GM23248 (cell line): ENCODE data around the gene LSM2. TPM values are rescaled to one million over a fixed set of nuclear protein-coding genes. Genes with fewer than 3 reads are reported as not detected.
"Not testable (repeated sequence)": the region's sequence is repeated elsewhere in the genome, so short reads cannot be mapped to it uniquely, and the experiment has no call there.

Experiments used
- DNase-seq: peaks from one replicate; pipeline ENCODE4 v3.0.0-alpha.2; 2015
- H2AFZ ChIP-seq: fragments of 200-600 bp; sonication (generic); 2 replicates; pipeline ENCODE4 v1.6.1; 2016; ENCODE audit warnings: antibody characterized with exemption
- H3F3A ChIP-seq: fragments of 200-600 bp; sonication (generic); 2 replicates; pipeline ENCODE4 v1.6.1; 2016; ENCODE audit warnings: mild to moderate bottlenecking, antibody characterized with exemption, mixed run types; ENCODE audit not compliant: insufficient read depth
- H3K27ac ChIP-seq: fragments of 200-600 bp; sonication (generic); 2 replicates; pipeline ENCODE4 v1.5.1; 2016; ENCODE audit warnings: mild to moderate bottlenecking
- H3K27me3 ChIP-seq: fragments of 200-600 bp; sonication (generic); replicated peaks from 2 replicates; pipeline ENCODE4 v1.6.1; 2016; ENCODE audit warnings: mild to moderate bottlenecking; ENCODE audit not compliant: insufficient read depth
- H3K36me3 ChIP-seq: fragments of 200-600 bp; sonication (generic); 2 replicates; pipeline ENCODE4 v1.6.1; 2016; ENCODE audit warnings: low read depth, mild to moderate bottlenecking
- H3K4me1 ChIP-seq: fragments of 200-600 bp; sonication (generic); 2 replicates; pipeline ENCODE4 v1.6.1; 2016; ENCODE audit warnings: mild to moderate bottlenecking; ENCODE audit not compliant: insufficient read depth
- H3K4me2 ChIP-seq: fragments of 200-600 bp; sonication (generic); one replicate; pipeline ENCODE4 v1.6.1; 2016; ENCODE audit warnings: mild to moderate bottlenecking; ENCODE audit not compliant: unreplicated experiment
- H3K4me3 ChIP-seq: fragments of 200-600 bp; sonication (generic); 2 replicates; pipeline ENCODE4 v1.5.1; 2016; ENCODE audit warnings: mild to moderate bottlenecking
- H3K79me2 ChIP-seq: fragments of 200-600 bp; sonication (generic); 2 replicates; pipeline ENCODE4 v1.6.1; 2016; ENCODE audit warnings: mild to moderate bottlenecking; ENCODE audit not compliant: insufficient read depth
- H3K9ac ChIP-seq: fragments of 200-600 bp; sonication (generic); 2 replicates; pipeline ENCODE4 v1.6.1; 2016; ENCODE audit warnings: mild to moderate bottlenecking
- H3K9me2 ChIP-seq: fragments of 200-600 bp; sonication (generic); 2 replicates; pipeline ENCODE4 v1.6.1; 2016; ENCODE audit warnings: mixed run types, mild to moderate bottlenecking, moderate library complexity; ENCODE audit not compliant: insufficient read depth
- H3K9me3 ChIP-seq: fragments of 200-600 bp; sonication (generic); one replicate; pipeline ENCODE4 v1.6.1; 2017; ENCODE audit warnings: low read depth
- H4K20me1 ChIP-seq: fragments of 200-600 bp; sonication (generic); 2 replicates; pipeline ENCODE4 v1.6.0; 2016; ENCODE audit not compliant: insufficient read depth
- EZH2 ChIP-seq: fragments of 200-600 bp; sonication (generic); IDR thresholded peaks from 2 replicates; pipeline ENCODE4 v1.6.1; 2018; ENCODE audit warnings: antibody characterized with exemption, mild to moderate bottlenecking; ENCODE audit not compliant: insufficient read depth, poor library complexity, severe bottlenecking
- EZH2phosphoT487 ChIP-seq: fragments of 200-600 bp; sonication (generic); IDR thresholded peaks from 2 replicates; pipeline ENCODE4 v1.6.1; 2018; ENCODE audit warnings: antibody characterized with exemption, moderate library complexity, mild to moderate bottlenecking, low read depth; ENCODE audit not compliant: insufficient read depth
- WGBS, 2 experiments: methylation state at CpG; one replicate each; pipeline ENCODE4 v1.1.6; 2015 to 2017; ENCODE audit warnings: low lambda C conversion rate in 2 of 2, low coverage in 1 of 2; ENCODE audit errors: missing lambda C conversion rate in 2 of 2; 5-methylcytosine and 5-hydroxymethylcytosine counted together
- in situ Hi-C: fragments of 300-500 bp; cut with MboI; formaldehyde crosslinking; loops from 2 replicates; pipeline ENCODE4 v1.15.0; 2020
- polyA plus RNA-seq: library from polyadenylated mRNA; unstranded; fragments of >200 nt; fragmentation: Nextera tagmentation; extraction: Ambion mirVana; gene quantifications from 2 replicates; pipeline ENCODE4 v1.2.1, GENCODE V29; 2016
- total RNA-seq: library from RNA; depleted of rRNA; stranded (reverse); fragments of >200 nt; shearing (Covaris generic); gene quantifications from 2 replicates; pipeline ENCODE4 v1.2.3, GENCODE V29; 2014

The LSM2 gene
- total and polyA plus RNA-seq, 2 experiments from 2014 or later = 40.3 to 48.4 TPM

DNA sequence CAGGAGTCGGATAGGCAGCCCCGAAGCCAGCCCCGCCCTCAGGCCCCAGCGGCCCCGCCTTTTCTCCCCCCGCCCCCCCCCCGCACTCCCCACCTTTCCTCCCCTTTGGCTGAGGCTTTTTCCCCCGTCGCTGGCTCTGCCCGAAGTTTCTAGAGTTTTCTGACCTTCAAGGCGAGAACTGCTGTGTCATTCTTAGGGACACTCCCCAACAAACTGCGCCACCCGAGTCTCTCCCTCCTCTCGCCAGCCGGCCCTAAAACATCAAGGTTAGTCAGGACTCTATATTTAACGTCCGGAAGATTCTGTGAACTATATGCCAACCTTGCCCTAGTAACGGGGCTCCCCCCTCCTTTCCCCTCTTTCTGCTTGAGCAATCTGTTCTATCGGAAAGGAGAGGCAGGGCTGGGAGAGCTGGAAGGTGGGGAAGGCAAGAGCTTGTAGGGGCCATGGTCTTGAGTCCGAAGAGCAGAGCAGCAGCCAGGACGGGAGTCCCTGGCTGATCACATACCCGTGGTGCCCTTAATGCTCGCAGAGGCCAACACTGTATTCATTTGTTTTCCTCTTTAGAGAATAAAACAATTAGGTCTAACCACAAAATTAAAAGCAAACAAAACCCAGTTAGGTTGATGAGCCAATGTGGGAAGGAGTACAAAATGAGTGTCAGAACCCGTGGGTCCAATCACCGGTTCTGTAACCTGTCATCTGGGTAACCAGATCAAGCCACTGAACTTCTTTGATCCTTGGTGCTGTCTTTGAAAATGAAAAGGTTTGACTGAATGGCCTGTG lies 15.5 kb upstream of the LSM2 start:
- Histone ChIP-seq H3K9ac (peak overlapping the region; percentile 94), H3F3A (peaks cover 64% of the 10 kb centered on the region), H3K4me1 (peaks cover 28% of the 10 kb centered on the region), H3K79me2 (peaks cover 61% of the 10 kb centered on the region), H3K4me2 (peak overlapping the region; percentile 91), H3K36me3 (no peaks in the 10 kb centered on the region), H3K9me3 (no peaks in the 10 kb centered on the region), H4K20me1 (no peaks in the 10 kb centered on the region), H3K27ac (peak overlapping the region; percentile 97), H2AFZ (peak overlapping the region; percentile 90), H3K4me3 (peak overlapping the region; percentile 85), H3K27me3 (no peaks in the 10 kb centered on the region), H3K9me2 (no peaks in the 10 kb centered on the region)
- 1 to 2% methylated on average over 16 to 25 of the region's 25 CpGs for WGBS, 2 experiments
- in situ Hi-C loops = no loop called here
- TF ChIP-seq EZH2phosphoT487 (no peak), EZH2 (no peak)
- DNase-seq = peak; percentile 90

DNA sequence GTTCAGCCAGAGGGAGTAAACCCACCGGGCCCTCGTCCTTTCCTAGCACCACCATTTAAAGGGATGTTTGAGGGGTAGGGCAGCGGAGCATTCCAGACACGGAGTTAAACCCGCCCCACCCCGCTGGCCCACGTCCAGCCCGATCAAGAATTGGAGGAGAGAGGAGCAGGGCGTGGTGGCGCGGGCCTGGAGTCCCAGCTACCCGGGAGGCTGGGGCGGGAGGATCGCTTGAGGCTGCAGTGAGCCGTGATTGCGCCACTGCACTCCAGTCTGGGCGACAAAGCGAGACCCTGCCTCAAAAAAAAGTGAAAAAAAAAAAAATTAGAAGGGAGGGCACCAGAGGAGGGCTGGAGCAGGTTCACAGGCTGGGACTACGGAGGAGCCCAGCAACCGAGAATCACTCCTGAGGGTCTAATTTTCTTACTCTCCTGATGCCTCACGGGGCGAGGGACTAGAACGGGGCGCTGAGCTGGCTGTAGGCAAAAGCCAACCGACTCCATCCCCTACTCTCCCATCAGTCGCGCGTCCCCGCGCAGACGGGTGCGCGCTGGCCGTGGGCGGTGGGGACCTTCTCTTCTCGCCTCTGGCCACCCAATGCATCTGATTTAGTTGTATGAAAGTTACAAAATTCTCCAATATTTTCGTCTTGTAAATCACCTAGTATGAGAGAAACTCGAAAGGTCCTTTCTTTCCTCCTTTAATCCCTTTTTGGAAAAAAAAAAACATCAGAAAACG lies 14.7 kb upstream of the LSM2 start:
- Histone ChIP-seq H3K4me1 (peaks cover 26% of the 10 kb centered on the region), H4K20me1 (no peaks in the 10 kb centered on the region), H3K9me3 (no peaks in the 10 kb centered on the region), H3K9me2 (no peaks in the 10 kb centered on the region), H3K27ac (peak overlapping the region; percentile 97), H3F3A (peaks cover 58% of the 10 kb centered on the region), H3K9ac (peak overlapping the region; percentile 94), H3K36me3 (no peaks in the 10 kb centered on the region), H3K79me2 (peaks cover 61% of the 10 kb centered on the region), H2AFZ (peak overlapping the region; percentile 90), H3K27me3 (no peaks in the 10 kb centered on the region), H3K4me3 (peak overlapping the region; percentile 85), H3K4me2 (peak overlapping the region; percentile 91)
- DNase-seq = peak; percentile 77
- WGBS, 2 experiments = 5 to 8% methylated on average over 34 to 39 of the region's 39 CpGs
- in situ Hi-C loops = no loop called here
- TF ChIP-seq EZH2 = no peak

DNA sequence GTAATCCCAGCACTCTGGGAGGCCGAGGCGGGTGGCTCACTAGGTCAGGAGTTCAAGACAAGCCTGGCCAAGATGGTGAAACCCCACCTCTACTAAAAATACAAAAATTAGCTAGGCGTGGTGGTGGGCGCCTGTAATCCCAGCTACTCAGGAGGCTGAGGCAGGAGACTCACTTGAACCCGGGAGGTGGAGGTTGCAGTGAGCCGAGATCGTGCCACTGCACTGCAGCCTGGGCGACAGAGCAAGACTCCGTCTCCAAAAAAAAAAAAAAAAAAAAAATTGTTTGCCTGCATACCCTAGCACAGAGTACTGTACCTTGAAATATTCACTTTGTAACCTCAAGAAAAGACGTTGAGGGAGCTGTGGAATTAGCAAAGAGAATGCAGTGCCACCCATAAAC lies 13.6 kb upstream of the LSM2 start:
- Histone ChIP-seq H3K79me2 (peaks cover 52% of the 10 kb centered on the region), H3F3A (peaks cover 52% of the 10 kb centered on the region), H3K4me1 (peaks cover 22% of the 10 kb centered on the region), H3K27ac (0 out of 2 replicates have a peak overlapping the region, but pooled peaks have one; percentile 75)
- H3K36me3 ChIP-seq, H3K9me2 ChIP-seq, H3K4me3 ChIP-seq, H2AFZ ChIP-seq, in situ Hi-C loops, H3K27me3 ChIP-seq, H3K9me3 ChIP-seq, H3K9ac ChIP-seq, H4K20me1 ChIP-seq, H3K4me2 ChIP-seq, DNase-seq: not testable (repeated sequence)
- WGBS, 2 experiments = 93% methylated on average over 5 to 10 of the region's 10 CpGs

DNA sequence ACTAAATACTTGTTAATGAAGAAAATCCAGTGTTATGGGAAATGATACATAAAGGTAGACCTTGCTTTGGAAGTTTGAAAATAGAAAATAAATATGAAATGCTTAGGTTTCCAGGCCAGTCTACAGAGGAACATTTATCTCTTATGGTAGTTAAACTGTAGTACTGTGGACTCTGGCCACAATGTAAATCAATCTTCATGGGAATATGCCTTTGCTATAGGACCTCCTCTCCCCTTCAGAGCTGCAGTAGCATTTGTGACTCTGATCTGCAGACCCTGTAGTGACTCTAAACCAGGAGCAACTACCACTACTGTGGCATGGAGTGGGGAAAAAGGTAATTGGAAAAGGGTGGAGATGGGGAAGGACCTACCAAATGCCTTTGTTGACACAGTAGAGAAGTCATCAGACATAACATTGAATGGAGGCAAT lies 13.1 kb upstream of the LSM2 start:
- Histone ChIP-seq H2AFZ (no peak overlapping the region), H3K4me1 (peaks cover 22% of the 10 kb centered on the region), H3K27me3 (no peaks in the 10 kb centered on the region), H3K27ac (peak overlapping the region; percentile 75), H3K4me3 (no peak overlapping the region), H3K4me2 (no peak overlapping the region), H3K36me3 (no peaks in the 10 kb centered on the region), H3K9me3 (no peaks in the 10 kb centered on the region), H4K20me1 (no peaks in the 10 kb centered on the region), H3K9ac (0 out of 2 replicates have a peak overlapping the region, but pooled peaks have one; percentile 11), H3K79me2 (peaks cover 51% of the 10 kb centered on the region), H3F3A (peaks cover 51% of the 10 kb centered on the region), H3K9me2 (no peaks in the 10 kb centered on the region)
- TF ChIP-seq EZH2 (no peak), EZH2phosphoT487 (no peak)
- in situ Hi-C loops = no loop called here
- DNase-seq = no peak

DNA sequence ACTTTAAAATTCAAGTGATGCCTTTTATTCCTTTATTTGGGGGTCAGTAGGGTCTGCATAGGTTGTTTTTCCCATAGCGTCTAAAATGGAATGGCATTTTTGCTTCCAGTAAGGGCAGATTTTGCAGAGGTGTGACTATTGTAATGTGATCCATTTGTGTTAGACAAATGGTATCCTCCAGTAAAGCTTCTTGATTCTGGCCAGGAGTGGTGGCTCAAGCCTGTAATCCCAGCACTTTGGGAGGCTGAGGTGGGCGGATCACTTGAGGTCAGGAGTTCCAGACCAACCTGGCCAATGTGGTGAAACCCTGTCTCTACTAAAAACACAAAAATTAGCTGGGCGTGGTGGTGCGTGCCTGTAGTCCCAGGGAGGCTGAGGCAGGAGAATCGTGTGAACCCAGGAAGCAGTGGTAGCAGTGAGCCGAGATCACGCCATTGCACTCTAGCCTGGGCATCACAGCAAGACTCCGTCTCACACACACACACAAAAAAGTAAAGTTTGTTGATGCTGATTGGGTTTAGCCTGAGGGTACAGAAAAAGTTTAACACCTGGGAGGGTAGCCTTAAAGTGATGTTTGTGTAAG lies 11.3 kb upstream of the LSM2 start:
- Histone ChIP-seq H3K4me1 (peaks cover 33% of the 10 kb centered on the region), H3K9ac (peak overlapping the region; percentile 50), H3K79me2 (peaks cover 35% of the 10 kb centered on the region), H3F3A (peaks cover 59% of the 10 kb centered on the region), H3K4me2 (peak overlapping the region; percentile 85), H3K4me3 (peak overlapping the region; percentile 71), H3K27ac (peak overlapping the region; percentile 75)
- WGBS, 2 experiments = 15 to 16% methylated on average over 8 of the region's 8 CpGs
- peak; percentile 42 for DNase-seq
- H3K9me2 ChIP-seq, H2AFZ ChIP-seq, H3K36me3 ChIP-seq, H4K20me1 ChIP-seq, H3K9me3 ChIP-seq, in situ Hi-C loops, H3K27me3 ChIP-seq: not testable (repeated sequence)

DNA sequence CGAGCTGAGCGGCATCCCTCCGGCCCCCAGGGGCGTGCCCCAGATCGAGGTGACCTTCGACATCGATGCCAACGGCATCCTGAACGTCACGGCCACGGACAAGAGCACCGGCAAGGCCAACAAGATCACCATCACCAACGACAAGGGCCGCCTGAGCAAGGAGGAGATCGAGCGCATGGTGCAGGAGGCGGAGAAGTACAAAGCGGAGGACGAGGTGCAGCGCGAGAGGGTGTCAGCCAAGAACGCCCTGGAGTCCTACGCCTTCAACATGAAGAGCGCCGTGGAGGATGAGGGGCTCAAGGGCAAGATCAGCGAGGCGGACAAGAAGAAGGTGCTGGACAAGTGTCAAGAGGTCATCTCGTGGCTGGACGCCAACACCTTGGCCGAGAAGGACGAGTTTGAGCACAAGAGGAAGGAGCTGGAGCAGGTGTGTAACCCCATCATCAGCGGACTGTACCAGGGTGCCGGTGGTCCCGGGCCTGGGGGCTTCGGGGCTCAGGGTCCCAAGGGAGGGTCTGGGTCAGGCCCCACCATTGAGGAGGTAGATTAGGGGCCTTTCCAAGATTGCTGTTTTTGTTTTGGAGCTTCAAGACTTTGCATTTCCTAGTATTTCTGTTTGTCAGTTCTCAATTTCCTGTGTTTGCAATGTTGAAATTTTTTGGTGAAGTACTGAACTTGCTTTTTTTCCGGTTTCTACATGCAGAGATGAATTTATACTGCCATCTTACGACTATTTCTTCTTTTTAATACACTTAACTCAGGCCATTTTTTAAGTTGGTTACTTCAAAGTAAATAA lies 10.6 kb upstream of the LSM2 start:
- DNase-seq = peak; percentile 70
- in situ Hi-C loops = not testable (repeated sequence)

More for the DNA sequence above, 10.6 kb upstream of the LSM2 start:
- not testable (repeated sequence) for H3K9me2 ChIP-seq, H3K36me3 ChIP-seq, H3K27me3 ChIP-seq, H4K20me1 ChIP-seq, H2AFZ ChIP-seq, H3K9me3 ChIP-seq
- peak overlapping the region; percentile 71 for H3K4me3 ChIP-seq
- peaks cover 30% of the 10 kb centered on the region for H3K4me1 ChIP-seq
- H3K4me2 ChIP-seq = peak overlapping the region; percentile 85
- H3K79me2 ChIP-seq = peaks cover 31% of the 10 kb centered on the region
- 47 to 48% methylated on average over 14 to 16 of the region's 37 CpGs for WGBS, 2 experiments
- H3F3A ChIP-seq = peaks cover 58% of the 10 kb centered on the region
- H3K27ac ChIP-seq = peak overlapping the region; percentile 75
- H3K9ac ChIP-seq = peak overlapping the region; percentile 50
